ENCODE data around the gene EXOC6B. TPM values are rescaled to one million over a fixed set of nuclear protein-coding genes. Genes with fewer than 3 reads are reported as not detected.

Gene EXOC6B
- total RNA-seq, 2 experiments from 2014 or later = 6.2 to 8.3 TPM

GRCh38 chr2:72695676-72696075, 130.2 kb downstream of the EXOC6B start:
- DNase-seq = no peak
- Mint-ChIP-seq H3K9me3 (no peaks in the 10 kb centered on the region), H3K27me3 (no peaks in the 10 kb centered on the region), H3K36me3 (ENCODE audit: low read depth) (peaks cover 1% of the 10 kb centered on the region), H3K4me1 (ENCODE audit: low read depth) (no peaks in the 10 kb centered on the region), H3K27ac (no peak overlapping the region), H3K4me3 (no peak overlapping the region)
- ATAC-seq = no peak
- ChIA-PET POLR2A (no interaction called here), CTCF (no interaction called here)
- no peak for TF ChIP-seq CTCF (IDR thresholded peaks at IDR 0.05)
- intact Hi-C loops (cut with micrococcal nuclease) = no loop called here

- H3K4me3 Mint-ChIP-seq = no peak overlapping the region
- POLR2A ChIA-PET = no interaction called here
- intact Hi-C loops (cut with micrococcal nuclease) = no loop called here
- CTCF ChIA-PET = no interaction called here
- H3K36me3 Mint-ChIP-seq (ENCODE audit: low read depth) = peaks cover 1% of the 10 kb centered on the region
- H3K27me3 Mint-ChIP-seq = no peaks in the 10 kb centered on the region
- H3K27ac Mint-ChIP-seq = no peak overlapping the region
- no peak for DNase-seq
- no peaks in the 10 kb centered on the region for H3K9me3 Mint-ChIP-seq
- H3K4me1 Mint-ChIP-seq (ENCODE audit: low read depth) = no peaks in the 10 kb centered on the region
- ATAC-seq = no peak
- TF ChIP-seq CTCF (IDR thresholded peaks at IDR 0.05) = no peak
Measured at GRCh38 chr2:72694715-72695496, 130.9 kb downstream of the EXOC6B start.

- intact Hi-C loops (cut with micrococcal nuclease) = no loop called here
- Mint-ChIP-seq H3K4me3 (no peak overlapping the region), H3K36me3 (ENCODE audit: low read depth) (no peaks in the 10 kb centered on the region), H3K27me3 (no peaks in the 10 kb centered on the region), H3K4me1 (ENCODE audit: low read depth) (no peaks in the 10 kb centered on the region), H3K9me3 (no peaks in the 10 kb centered on the region), H3K27ac (no peak overlapping the region)
- ChIA-PET CTCF (no interaction called here), POLR2A (no interaction called here)
- no peak for TF ChIP-seq CTCF (IDR thresholded peaks at IDR 0.05)
- ATAC-seq (no peak), DNase-seq (no peak)
Measured at GRCh38 chr2:72689579-72690195, 136.1 kb downstream of the EXOC6B start.

GRCh38 chr2:72685638-72686213, 140.1 kb downstream of the EXOC6B start:
- Mint-ChIP-seq H3K4me1 (ENCODE audit: low read depth) (no peaks in the 10 kb centered on the region), H3K27me3 (no peaks in the 10 kb centered on the region), H3K27ac (no peak overlapping the region), H3K9me3 (no peaks in the 10 kb centered on the region), H3K4me3 (no peak overlapping the region), H3K36me3 (ENCODE audit: low read depth) (peaks cover 1% of the 10 kb centered on the region)
- no peak for TF ChIP-seq CTCF (IDR thresholded peaks at IDR 0.05)
- ATAC-seq = no peak
- CTCF ChIA-PET = no interaction called here
- POLR2A ChIA-PET = no interaction called here
- intact Hi-C loops (cut with micrococcal nuclease) = no loop called here
- no peak for DNase-seq

- ATAC-seq (no peak), DNase-seq (no peak)
- Mint-ChIP-seq H3K4me3 (no peak overlapping the region), H3K36me3 (ENCODE audit: low read depth) (peaks cover 4% of the 10 kb centered on the region), H3K27ac (no peak overlapping the region), H3K9me3 (no peaks in the 10 kb centered on the region), H3K4me1 (ENCODE audit: low read depth) (no peaks in the 10 kb centered on the region), H3K27me3 (no peaks in the 10 kb centered on the region)
- no peak for TF ChIP-seq CTCF (IDR thresholded peaks at IDR 0.05)
- POLR2A ChIA-PET = no interaction called here
- intact Hi-C loops (cut with micrococcal nuclease) = no loop called here
- CTCF ChIA-PET = no interaction called here
Measured at GRCh38 chr2:72682061-72682460, 143.8 kb downstream of the EXOC6B start.

All from activated CD8-positive, alpha-beta T cell treated with anti-CD3 and anti-CD28 coated beads for 36 hours (primary cell).